Ovary (tissue), 3 donors: Measurements from ENCODE around the gene OAS2.

Experiments
- POLR2A ChIP-seq: fragments of 450-650 bp; IDR thresholded peaks from one replicate; pipeline ENCODE4 v1.6.1; 2017; ENCODE audit warnings: antibody characterized with exemption, mild to moderate bottlenecking, moderate library complexity
- TF ChIP-seq, protein P1 (sequence below), 3 donors: fragments of 450-650 bp in 2 of 3; fragments of 200-600 bp in 1 of 3; IDR thresholded peaks; one replicate each; pipeline versions ENCODE4 v1.5.1 to v1.8.0; 2016 to 2022; ENCODE audit warnings: antibody characterized with exemption in 3 of 3, mild to moderate bottlenecking in 1 of 3
- donor health status: DM: no; HTN: no; CAD: no.

DNA sequence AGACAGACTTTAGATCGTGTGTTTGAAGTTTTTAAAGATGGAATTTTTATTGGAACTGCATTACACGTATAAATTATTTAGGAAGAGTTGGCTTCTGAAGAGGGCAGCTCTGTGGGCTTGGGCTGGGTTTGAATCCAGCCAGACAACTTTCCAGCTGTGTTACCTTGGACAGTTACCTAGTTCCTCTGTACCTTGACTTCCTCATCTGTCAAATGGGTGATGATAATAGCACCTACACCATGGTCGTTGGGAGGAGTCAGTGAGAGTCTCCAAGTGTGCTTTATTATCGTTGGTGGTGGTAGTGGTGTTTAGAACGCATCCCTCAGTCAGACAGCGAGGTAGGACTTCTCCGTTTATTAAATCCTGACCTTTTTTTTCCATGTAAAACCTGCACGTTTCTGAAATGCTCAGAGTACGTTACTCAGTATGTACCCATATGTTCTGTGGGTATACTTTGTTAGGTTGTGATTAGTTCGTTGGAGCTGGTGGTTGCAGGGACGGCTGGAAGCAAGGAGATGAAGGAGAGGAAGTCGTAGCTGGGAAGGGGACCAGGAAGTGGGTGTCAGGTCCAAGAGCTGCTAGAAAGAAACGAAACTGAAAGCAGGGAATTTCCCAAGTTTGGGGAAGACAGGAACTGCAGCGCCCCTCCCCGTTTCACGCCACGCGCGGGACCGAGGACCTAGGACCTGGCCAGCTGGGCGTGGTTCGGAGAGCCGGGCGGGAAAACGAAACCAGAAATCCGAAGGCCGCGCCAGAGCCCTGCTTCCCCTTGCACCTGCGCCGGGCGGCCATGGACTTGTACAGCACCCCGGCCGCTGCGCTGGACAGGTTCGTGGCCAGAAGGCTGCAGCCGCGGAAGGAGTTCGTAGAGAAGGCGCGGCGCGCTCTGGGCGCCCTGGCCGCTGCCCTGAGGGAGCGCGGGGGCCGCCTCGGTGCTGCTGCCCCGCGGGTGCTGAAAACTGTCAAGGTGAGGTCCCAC is 40.3 kb upstream of the OAS2 start, which contains the start of gene OAS3:
- TF ChIP-seq, protein P1, sequence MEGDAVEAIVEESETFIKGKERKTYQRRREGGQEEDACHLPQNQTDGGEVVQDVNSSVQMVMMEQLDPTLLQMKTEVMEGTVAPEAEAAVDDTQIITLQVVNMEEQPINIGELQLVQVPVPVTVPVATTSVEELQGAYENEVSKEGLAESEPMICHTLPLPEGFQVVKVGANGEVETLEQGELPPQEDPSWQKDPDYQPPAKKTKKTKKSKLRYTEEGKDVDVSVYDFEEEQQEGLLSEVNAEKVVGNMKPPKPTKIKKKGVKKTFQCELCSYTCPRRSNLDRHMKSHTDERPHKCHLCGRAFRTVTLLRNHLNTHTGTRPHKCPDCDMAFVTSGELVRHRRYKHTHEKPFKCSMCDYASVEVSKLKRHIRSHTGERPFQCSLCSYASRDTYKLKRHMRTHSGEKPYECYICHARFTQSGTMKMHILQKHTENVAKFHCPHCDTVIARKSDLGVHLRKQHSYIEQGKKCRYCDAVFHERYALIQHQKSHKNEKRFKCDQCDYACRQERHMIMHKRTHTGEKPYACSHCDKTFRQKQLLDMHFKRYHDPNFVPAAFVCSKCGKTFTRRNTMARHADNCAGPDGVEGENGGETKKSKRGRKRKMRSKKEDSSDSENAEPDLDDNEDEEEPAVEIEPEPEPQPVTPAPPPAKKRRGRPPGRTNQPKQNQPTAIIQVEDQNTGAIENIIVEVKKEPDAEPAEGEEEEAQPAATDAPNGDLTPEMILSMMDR (IDR thresholded peaks at IDR 0.05), result no peak
- no peak for TF ChIP-seq POLR2A
